SKM-1 (cell line): ENCODE measurements around the gene KMT2B.

Experiments used
- DNase-seq: peaks from one replicate; lab custom pipeline; 2025; ENCODE audit not compliant: unreplicated experiment; lab: John Stamatoyannopoulos, UW

The KMT2B gene

GRCh38 chr19:35776102-35776788 lies 58.4 kb downstream of the KMT2B start:
- no peak for DNase-seq

GRCh38 chr19:35777086-35777841 lies 59.5 kb downstream of the KMT2B start:
- no peak for DNase-seq

GRCh38 chr19:35777961-35778360 lies 60.2 kb downstream of the KMT2B start:
- no peak for DNase-seq

GRCh38 chr19:35779033-35779432 lies 61.2 kb downstream of the KMT2B start:
- DNase-seq: no peak

GRCh38 chr19:35780058-35780457 lies 62.3 kb downstream of the KMT2B start:
- no peak for DNase-seq

GRCh38 chr19:35780717-35781116 lies 62.9 kb downstream of the KMT2B start:
- DNase-seq: no peak

- DNase-seq: no peak
These were observed 63.8 kb downstream of the KMT2B start for GRCh38 chr19:35781650-35782049.

- DNase-seq: no peak
These were observed 64.8 kb downstream of the KMT2B start for GRCh38 chr19:35782589-35782988.

- no peak for DNase-seq
These were observed 65.9 kb downstream of the KMT2B start for GRCh38 chr19:35783469-35784434.

GRCh38 chr19:35784503-35785338 lies 66.9 kb downstream of the KMT2B start:
- DNase-seq: no peak

GRCh38 chr19:35785339-35785627 lies 67.5 kb downstream of the KMT2B start:
- no peak for DNase-seq

- DNase-seq: no peak
These were observed 68.7 kb downstream of the KMT2B start for GRCh38 chr19:35786299-35787160.

- DNase-seq: no peak
These were observed 69.5 kb downstream of the KMT2B start for GRCh38 chr19:35787227-35787799.
